ENCODE results near the gene HYLS1. TPM values are rescaled to one million over a fixed set of nuclear protein-coding genes. Genes with fewer than 3 reads are reported as not detected.

Gene HYLS1
- total RNA-seq, 1 experiment from 2014 or later, result 8.6 TPM

- Histone ChIP-seq H3K9me3 (ENCODE audit: control insufficient read depth, low read depth, low read length) (no peaks in the 10 kb centered on the region), H2AK5ac (ENCODE audit: insufficient read length, low read length) (no peak within 1 kb of the TSS), H2BK12ac (ENCODE audit: insufficient read length, low read depth, low read length) (no peak within 1 kb of the TSS), H4K20me1 (ENCODE audit: control insufficient read depth, insufficient read depth, insufficient read length) (no peaks in the 10 kb centered on the region), H3K4me2 (ENCODE audit: insufficient read depth, insufficient read length, low read length) (peak within 1 kb of the TSS; percentile 83), H3K56ac (ENCODE audit: insufficient read length, low read depth, low read length) (no peak within 1 kb of the TSS), H3K79me1 (ENCODE audit: insufficient read depth, low read depth, low read length, poor library complexity, severe bottlenecking) (no peaks in the 10 kb centered on the region), H3K9ac (ENCODE audit: extremely low read depth, insufficient read length, low read length) (no peak within 1 kb of the TSS), H3K23ac (ENCODE audit: insufficient read length, low read depth, low read length) (no peak within 1 kb of the TSS), H3K14ac (ENCODE audit: insufficient read depth, low read length) (peak within 1 kb of the TSS; percentile 80; the same call in 1 of the 2 replicates), H4K8ac (replicated peaks; ENCODE audit: insufficient read length, low read depth, low read length) (no peak within 1 kb of the TSS), H3T11ph (ENCODE audit: low read length) (no peak within 1 kb of the TSS), H2AFZ (ENCODE audit: low read length) (no peak within 1 kb of the TSS), H2BK120ac (ENCODE audit: low read depth, low read length, poor library complexity, severe bottlenecking) (no peak within 1 kb of the TSS), H4K91ac (ENCODE audit: insufficient read length, low read depth, low read length) (no peak within 1 kb of the TSS), H3K18ac (ENCODE audit: insufficient read length, low read depth, low read length) (peak within 1 kb of the TSS; percentile 56), H2BK5ac (ENCODE audit: insufficient read length, low read length) (no peak within 1 kb of the TSS), H3K4ac (ENCODE audit: low read depth, low read length) (no peak within 1 kb of the TSS), H2BK20ac (ENCODE audit: low read depth, low read length, poor library complexity, severe bottlenecking) (no peak within 1 kb of the TSS), H3K27me3 (ENCODE audit: insufficient read depth, low read length) (peaks cover 9% of the 10 kb centered on the region; the same call in 1 of the 2 replicates), H3K27ac (ENCODE audit: insufficient read length, low read depth, low read length) (no peak within 1 kb of the TSS), H2BK15ac (ENCODE audit: low read depth, low read length) (no peak within 1 kb of the TSS), H4K5ac (ENCODE audit: insufficient read length, low read depth, low read length) (no peak within 1 kb of the TSS), H3K23me2 (ENCODE audit: insufficient read length, low read depth, low read length, poor library complexity, severe bottlenecking) (peaks cover 11% of the 10 kb centered on the region), H3K4me1 (ENCODE audit: insufficient read depth, low read length) (no peaks in the 10 kb centered on the region; the same call in none of the 2 replicates), H3K79me2 (ENCODE audit: insufficient read depth, low read length) (no peaks in the 10 kb centered on the region; the same call in 1 of the 2 replicates)
- H3K4me1 Mint-ChIP-seq, result peaks cover 10 to 16% of the 10 kb centered on the region in 2 experiments
- DNase-seq, result peak; percentile 80
- WGBS (ENCODE audit: extremely low coverage, insufficient read length, low lambda C conversion rate), result no CpG with 5 or more reads among the region's 81 CpGs
- H3K27me3 Mint-ChIP-seq (ENCODE audit: low read depth), result peaks cover 33% of the 10 kb centered on the region
- peaks cover 0 to 6% of the 10 kb centered on the region in 2 experiments; a peak in 1 of 5 replicates for H3K9me3 Mint-ChIP-seq
- H3K4me3 Mint-ChIP-seq, result peak within 1 kb of the TSS; percentile 91 to 97
- peak within 1 kb of the TSS in 1 of 3 experiments; percentile 50; a peak in 2 of 7 replicates for H3K27ac Mint-ChIP-seq
- H3K36me3 Mint-ChIP-seq (ENCODE audit: insufficient read depth in 1 of 3, low read depth in 3 of 3), result peaks cover 12 to 28% (median 22%) of the 10 kb centered on the region in 3 experiments
- TF ChIP-seq, protein P1, sequence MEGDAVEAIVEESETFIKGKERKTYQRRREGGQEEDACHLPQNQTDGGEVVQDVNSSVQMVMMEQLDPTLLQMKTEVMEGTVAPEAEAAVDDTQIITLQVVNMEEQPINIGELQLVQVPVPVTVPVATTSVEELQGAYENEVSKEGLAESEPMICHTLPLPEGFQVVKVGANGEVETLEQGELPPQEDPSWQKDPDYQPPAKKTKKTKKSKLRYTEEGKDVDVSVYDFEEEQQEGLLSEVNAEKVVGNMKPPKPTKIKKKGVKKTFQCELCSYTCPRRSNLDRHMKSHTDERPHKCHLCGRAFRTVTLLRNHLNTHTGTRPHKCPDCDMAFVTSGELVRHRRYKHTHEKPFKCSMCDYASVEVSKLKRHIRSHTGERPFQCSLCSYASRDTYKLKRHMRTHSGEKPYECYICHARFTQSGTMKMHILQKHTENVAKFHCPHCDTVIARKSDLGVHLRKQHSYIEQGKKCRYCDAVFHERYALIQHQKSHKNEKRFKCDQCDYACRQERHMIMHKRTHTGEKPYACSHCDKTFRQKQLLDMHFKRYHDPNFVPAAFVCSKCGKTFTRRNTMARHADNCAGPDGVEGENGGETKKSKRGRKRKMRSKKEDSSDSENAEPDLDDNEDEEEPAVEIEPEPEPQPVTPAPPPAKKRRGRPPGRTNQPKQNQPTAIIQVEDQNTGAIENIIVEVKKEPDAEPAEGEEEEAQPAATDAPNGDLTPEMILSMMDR (conservative IDR thresholded peaks at IDR 0.05), result no peak
These were observed 16.5 kb downstream of the HYLS1 start, which contains the start of gene DDX25 for GRCh38 chr11:125903711-125904659. Gene DDX25, plus strand, starts transcription at chr11:125904508. Its CDS starts 10 bp downstream, at chr11:125904518.

Data from H9 (cell line).